GM21526 (cell line): ENCODE measurements around the gene RELN.

Experiments
- ATAC-seq: cut with Tn5 transposase; IDR thresholded peaks from one replicate; pipeline ENCODE4 v1.9.1; 2021; ENCODE audit warnings: moderate library complexity; ENCODE audit not compliant: unreplicated experiment, low FRiP score

RELN gene

GRCh38 chr7:103656221-103656620 lies 333.2 kb downstream of the RELN start:
- ATAC-seq = no peak

GRCh38 chr7:103651593-103652377 lies 337.7 kb downstream of the RELN start:
- ATAC-seq = no peak

GRCh38 chr7:103649052-103649451 lies 340.4 kb downstream of the RELN start:
- ATAC-seq = no peak

- no peak for ATAC-seq
These were observed 341.3 kb downstream of the RELN start for GRCh38 chr7:103648135-103648534.

GRCh38 chr7:103644319-103644718 lies 345.1 kb downstream of the RELN start:
- no peak for ATAC-seq

GRCh38 chr7:103640031-103640779 lies 349.3 kb downstream of the RELN start:
- ATAC-seq = no peak

GRCh38 chr7:103637726-103638125 lies 351.7 kb downstream of the RELN start:
- no peak for ATAC-seq

- ATAC-seq = no peak
These were observed 352.4 kb downstream of the RELN start for GRCh38 chr7:103637094-103637493.

- ATAC-seq = no peak
These were observed 353.3 kb downstream of the RELN start for GRCh38 chr7:103636153-103636552.

- no peak for ATAC-seq
These were observed 356.5 kb downstream of the RELN start for GRCh38 chr7:103632972-103633371.

GRCh38 chr7:103632005-103632639 lies 357.3 kb downstream of the RELN start:
- no peak for ATAC-seq

GRCh38 chr7:103630318-103630717 lies 359.1 kb downstream of the RELN start:
- no peak for ATAC-seq

GRCh38 chr7:103628742-103629141 lies 360.7 kb downstream of the RELN start:
- ATAC-seq = no peak

GRCh38 chr7:103626776-103627175 lies 362.7 kb downstream of the RELN start:
- no peak for ATAC-seq

- ATAC-seq = no peak
These were observed 367.2 kb downstream of the RELN start for GRCh38 chr7:103622274-103622673.

- ATAC-seq = no peak
These were observed 375.5 kb downstream of the RELN start for GRCh38 chr7:103613655-103614642.

GRCh38 chr7:103609778-103610177 lies 379.7 kb downstream of the RELN start:
- ATAC-seq = no peak

- no peak for ATAC-seq
These were observed 383.8 kb downstream of the RELN start for GRCh38 chr7:103605640-103606039.

- no peak for ATAC-seq
These were observed 391.0 kb downstream of the RELN start for GRCh38 chr7:103598326-103598905.

- ATAC-seq = no peak
These were observed 391.9 kb downstream of the RELN start for GRCh38 chr7:103597606-103598005.
